Measurements from ENCODE around the gene INAFM2.

DNA sequence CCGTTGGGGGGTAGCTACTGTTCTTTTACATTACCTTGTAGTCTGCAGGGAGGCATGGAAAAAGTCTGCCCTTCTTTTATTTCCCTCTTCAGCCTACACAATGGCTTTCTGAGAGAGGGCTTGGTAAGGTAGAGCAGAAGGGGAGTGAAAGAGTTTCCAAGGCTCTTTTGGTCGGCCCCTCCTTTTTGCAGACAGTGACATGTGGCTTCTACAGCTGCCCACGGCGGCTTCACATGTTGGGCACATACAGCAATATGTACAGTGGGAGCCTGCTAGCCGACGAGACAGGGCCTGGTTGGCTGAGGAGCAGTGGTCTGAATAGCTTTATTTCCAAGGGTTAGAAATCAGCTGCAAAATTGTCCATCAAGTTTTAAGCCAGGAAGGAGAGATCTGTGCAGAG is 4.0 kb downstream of the INAFM2 start:
- TF ChIP-seq, protein P1, sequence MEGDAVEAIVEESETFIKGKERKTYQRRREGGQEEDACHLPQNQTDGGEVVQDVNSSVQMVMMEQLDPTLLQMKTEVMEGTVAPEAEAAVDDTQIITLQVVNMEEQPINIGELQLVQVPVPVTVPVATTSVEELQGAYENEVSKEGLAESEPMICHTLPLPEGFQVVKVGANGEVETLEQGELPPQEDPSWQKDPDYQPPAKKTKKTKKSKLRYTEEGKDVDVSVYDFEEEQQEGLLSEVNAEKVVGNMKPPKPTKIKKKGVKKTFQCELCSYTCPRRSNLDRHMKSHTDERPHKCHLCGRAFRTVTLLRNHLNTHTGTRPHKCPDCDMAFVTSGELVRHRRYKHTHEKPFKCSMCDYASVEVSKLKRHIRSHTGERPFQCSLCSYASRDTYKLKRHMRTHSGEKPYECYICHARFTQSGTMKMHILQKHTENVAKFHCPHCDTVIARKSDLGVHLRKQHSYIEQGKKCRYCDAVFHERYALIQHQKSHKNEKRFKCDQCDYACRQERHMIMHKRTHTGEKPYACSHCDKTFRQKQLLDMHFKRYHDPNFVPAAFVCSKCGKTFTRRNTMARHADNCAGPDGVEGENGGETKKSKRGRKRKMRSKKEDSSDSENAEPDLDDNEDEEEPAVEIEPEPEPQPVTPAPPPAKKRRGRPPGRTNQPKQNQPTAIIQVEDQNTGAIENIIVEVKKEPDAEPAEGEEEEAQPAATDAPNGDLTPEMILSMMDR (conservative IDR thresholded peaks at IDR 0.05; ENCODE audit: low read length), result no peak
- TF ChIP-seq EZH2phosphoT487 (IDR thresholded peaks at IDR 0.05; ENCODE audit: borderline replicate concordance, low read depth, low read length), result no peak

Data from OCI-LY7 (cell line).